ENCODE results near the gene PCDHGA1.
A peak's percentile ranks its signal among the peaks of the same experiment; 100 is the strongest.
"Not testable (repeated sequence)": the region's sequence is repeated elsewhere in the genome, so short reads cannot be mapped to it uniquely, and the experiment has no call there.

Gene PCDHGA1

DNA sequence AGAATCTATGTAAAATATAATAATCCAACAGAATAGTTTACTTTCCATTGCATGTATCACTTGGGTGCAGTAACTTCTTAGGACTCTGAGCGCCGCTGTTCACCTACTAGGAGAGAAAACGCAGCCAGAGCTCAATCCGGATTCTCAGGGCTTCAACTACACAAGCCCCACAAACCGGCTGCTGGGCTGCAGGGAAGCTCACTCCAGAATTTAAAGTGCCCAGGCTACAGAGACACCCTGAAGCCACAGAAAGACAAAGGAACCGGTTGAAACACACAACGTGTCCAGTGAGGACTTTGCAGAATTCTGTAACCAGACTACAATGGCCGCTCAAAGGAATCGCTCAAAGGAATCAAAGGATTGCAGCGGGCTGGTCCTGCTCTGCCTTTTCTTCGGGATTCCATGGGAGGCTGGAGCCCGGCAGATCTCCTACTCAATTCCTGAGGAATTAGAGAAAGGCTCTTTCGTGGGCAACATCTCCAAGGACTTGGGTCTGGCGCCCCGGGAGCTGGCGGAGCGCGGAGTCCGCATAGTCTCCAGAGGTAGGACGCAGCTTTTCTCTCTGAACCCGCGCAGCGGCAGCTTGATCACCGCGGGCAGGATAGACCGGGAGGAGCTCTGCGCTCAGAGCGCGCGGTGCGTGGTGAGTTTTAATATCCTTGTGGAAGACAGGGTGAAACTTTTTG is 82.7 kb downstream of the PCDHGA1 start, which contains the start of gene PCDHGA10:
Gene PCDHGA10 (plus strand): TSS at position 134 of the 686 bp plus-strand sequence. CDS start 189 bp downstream, at position 323.
- DNase-seq (ENCODE audit: low spot score), result peak; percentile 91

DNA sequence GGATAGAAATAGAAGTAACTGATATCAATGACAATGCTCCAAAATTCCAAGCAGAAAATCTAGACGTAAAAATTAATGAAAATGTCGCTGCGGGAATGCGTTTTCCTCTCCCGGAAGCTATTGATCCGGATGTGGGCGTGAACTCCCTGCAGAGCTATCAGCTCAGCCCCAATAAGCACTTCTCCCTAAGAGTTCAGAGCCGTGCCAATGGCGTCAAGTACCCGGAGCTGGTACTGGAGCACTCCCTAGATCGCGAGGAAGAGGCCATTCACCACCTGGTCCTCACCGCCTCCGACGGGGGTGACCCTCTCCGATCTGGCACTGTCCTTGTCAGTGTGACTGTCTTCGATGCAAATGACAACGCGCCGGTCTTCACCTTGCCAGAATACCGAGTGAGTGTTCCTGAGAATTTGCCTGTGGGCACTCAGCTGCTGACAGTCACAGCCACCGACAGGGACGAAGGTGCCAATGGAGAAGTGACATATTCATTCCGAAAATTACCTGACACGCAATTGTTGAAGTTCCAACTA is 83.3 kb downstream of the PCDHGA1 start:
- DNase-seq (ENCODE audit: low spot score), result peak; percentile 88

GRCh38 chr5:141414548-141415274 is 84.4 kb downstream of the PCDHGA1 start:
- not testable (repeated sequence) for DNase-seq (ENCODE audit: low spot score)

- not testable (repeated sequence) for DNase-seq (ENCODE audit: low spot score)
Measured at GRCh38 chr5:141415275-141415618, 84.9 kb downstream of the PCDHGA1 start.

- DNase-seq (ENCODE audit: low spot score), result not testable (repeated sequence)
Measured at GRCh38 chr5:141417494-141418172, 87.3 kb downstream of the PCDHGA1 start, which contains the start of gene PCDHGB7. TSS of gene PCDHGB7 (plus strand) at chr5:141417677. CDS start at chr5:141417860, 183 bp downstream.

DNA sequence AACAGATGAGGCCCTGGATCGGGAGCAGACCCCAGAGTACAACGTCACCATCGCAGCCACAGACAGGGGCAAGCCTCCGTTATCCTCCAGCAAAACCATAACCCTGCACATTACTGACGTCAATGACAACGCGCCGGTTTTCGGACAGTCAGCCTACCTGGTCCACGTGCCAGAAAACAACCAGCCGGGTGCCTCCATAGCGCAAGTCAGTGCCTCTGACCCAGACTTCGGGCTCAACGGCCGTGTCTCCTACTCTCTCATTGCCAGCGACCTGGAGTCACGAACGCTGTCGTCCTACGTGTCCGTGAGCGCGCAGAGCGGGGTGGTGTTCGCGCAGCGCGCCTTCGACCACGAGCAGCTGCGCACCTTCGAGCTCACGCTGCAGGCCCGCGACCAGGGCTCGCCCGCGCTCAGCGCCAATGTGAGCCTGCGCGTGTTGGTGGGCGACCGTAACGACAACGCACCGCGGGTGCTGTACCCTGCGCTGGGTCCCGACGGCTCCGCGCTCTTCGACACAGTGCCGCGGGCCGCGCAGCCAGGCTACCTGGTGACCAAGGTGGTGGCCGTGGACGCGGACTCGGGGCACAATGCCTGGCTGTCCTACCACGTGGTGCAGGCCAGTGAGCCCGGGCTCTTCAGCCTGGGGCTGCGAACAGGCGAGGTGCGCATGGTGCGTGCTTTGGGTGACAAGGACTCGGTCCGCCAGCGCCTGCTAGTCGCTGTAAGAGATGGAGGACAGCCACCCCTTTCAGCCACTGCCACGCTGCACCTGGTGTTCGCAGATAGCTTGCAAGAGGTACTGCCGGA is 89.0 kb downstream of the PCDHGA1 start:
- no peak for DNase-seq (ENCODE audit: low spot score)

GRCh38 chr5:141420855-141421488 is 90.7 kb downstream of the PCDHGA1 start, which contains the start of gene PCDHGA11:
TSS of gene PCDHGA11 (plus strand) at chr5:141421051. CDS start at chr5:141421228, 177 bp downstream.
- DNase-seq (ENCODE audit: low spot score), result no peak

GRCh38 chr5:141421489-141421855 is 91.2 kb downstream of the PCDHGA1 start:
- no peak for DNase-seq (ENCODE audit: low spot score)

DNA sequence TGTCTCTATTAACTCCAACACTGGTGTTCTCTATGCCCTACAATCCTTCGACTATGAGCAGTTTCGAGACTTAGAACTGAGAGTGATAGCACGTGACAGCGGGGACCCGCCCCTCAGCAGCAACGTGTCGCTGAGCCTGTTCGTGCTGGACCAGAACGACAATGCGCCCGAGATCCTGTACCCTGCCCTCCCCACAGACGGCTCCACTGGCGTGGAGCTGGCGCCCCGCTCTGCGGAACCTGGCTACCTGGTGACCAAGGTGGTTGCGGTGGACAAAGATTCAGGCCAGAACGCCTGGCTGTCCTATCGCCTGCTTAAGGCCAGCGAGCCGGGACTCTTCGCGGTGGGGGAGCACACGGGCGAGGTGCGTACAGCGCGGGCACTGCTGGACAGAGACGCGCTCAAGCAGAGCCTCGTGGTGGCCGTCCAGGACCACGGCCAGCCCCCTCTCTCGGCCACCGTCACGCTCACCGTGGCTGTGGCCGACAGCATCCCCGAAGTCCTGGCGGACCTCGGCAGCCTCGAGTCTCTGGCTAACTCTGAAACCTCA is 92.5 kb downstream of the PCDHGA1 start:
- no peak for DNase-seq (ENCODE audit: low spot score)

- no peak for DNase-seq (ENCODE audit: low spot score)
Measured at GRCh38 chr5:141427783-141428426, 97.6 kb downstream of the PCDHGA1 start.

DNA sequence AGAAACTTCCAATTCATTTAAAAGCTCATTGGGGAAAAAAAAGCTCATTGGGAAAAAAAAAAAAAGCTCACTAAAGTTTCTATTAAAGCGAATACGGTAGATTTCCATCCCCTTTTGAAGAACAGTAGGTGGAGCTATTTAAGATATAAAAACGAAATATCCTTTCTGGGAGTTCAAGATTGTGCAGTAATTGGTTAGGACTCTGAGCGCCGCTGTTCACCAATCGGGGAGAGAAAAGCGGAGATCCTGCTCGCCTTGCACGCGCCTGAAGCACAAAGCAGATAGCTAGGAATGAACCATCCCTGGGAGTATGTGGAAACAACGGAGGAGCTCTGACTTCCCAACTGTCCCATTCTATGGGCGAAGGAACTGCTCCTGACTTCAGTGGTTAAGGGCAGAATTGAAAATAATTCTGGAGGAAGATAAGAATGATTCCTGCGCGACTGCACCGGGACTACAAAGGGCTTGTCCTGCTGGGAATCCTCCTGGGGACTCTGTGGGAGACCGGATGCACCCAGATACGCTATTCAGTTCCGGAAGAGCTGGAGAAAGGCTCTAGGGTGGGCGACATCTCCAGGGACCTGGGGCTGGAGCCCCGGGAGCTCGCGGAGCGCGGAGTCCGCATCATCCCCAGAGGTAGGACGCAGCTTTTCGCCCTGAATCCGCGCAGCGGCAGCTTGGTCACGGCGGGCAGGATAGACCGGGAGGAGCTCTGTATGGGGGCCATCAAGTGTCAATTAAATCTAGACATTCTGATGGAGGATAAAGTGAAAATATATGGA is 100.2 kb downstream of the PCDHGA1 start, which contains the start of gene PCDHGA12:
Gene PCDHGA12 (plus strand): TSS at position 176 of the 782 bp plus-strand sequence. CDS start 253 bp downstream, at position 429.
- no peak for DNase-seq (ENCODE audit: low spot score)

- DNase-seq (ENCODE audit: low spot score), result no peak
Measured at GRCh38 chr5:141431286-141431685, 101.0 kb downstream of the PCDHGA1 start.

- DNase-seq (ENCODE audit: low spot score), result not testable (repeated sequence)
Measured at GRCh38 chr5:141432308-141432707, 102.0 kb downstream of the PCDHGA1 start.

- DNase-seq (ENCODE audit: low spot score), result not testable (repeated sequence)
Measured at GRCh38 chr5:141432726-141433125, 102.4 kb downstream of the PCDHGA1 start.

DNA sequence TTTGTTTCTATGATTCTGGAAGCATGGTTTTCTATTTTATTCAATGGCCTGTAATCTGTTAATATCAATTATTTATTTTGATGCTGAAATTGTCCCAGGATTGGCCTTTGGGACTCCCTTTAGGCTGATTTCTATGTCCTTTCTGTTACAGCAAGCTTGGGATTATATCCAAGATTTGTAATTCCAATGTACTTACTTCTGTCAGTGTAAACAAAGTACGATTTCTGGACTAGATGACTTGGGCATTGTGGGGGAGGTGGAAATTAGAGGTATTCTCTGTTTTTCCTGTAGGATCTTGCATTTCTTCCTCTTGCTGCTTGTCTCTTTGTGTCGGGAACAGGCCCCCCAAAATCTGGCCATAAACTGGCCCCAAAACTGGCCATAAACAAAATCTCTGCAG is 103.7 kb downstream of the PCDHGA1 start:
- DNase-seq (ENCODE audit: low spot score), result no peak

- DNase-seq (ENCODE audit: low spot score), result no peak
Measured at GRCh38 chr5:141437221-141437620, 106.9 kb downstream of the PCDHGA1 start.

DNA sequence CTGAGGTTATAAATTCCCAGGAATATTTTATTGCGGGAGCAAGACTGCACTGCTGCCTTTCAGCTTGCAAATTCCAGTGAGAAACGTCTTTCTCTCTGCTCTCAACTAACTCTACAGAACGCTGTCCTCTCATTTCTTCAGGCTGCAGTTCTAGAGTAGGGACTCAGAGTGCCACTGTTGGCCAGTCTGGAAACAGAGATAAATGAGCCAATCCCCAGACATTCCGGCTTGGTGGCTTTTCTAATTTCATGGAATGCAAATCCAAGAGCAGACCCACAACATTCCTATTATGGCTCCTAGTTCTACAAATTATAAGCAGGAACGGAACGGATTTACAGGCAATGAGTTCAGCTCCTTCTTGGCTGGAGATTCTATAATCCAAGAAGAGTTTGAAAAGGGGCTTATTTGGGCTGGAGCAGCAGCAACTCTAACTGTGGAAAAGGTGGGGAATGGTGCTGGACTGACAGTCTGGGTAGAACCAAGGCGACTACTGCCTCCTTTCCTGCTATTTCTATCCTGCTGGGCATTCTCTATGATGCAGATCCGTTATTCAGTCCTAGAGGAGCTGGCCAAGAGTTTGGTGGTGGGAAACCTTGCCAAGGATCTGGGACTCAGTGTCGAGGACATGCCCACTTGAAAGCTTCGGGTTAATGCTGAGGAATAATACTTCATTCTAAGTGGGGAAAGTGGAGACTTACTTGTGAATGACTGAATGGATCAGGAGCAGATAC is 109.3 kb downstream of the PCDHGA1 start:
- no peak for DNase-seq (ENCODE audit: low spot score)

DNA sequence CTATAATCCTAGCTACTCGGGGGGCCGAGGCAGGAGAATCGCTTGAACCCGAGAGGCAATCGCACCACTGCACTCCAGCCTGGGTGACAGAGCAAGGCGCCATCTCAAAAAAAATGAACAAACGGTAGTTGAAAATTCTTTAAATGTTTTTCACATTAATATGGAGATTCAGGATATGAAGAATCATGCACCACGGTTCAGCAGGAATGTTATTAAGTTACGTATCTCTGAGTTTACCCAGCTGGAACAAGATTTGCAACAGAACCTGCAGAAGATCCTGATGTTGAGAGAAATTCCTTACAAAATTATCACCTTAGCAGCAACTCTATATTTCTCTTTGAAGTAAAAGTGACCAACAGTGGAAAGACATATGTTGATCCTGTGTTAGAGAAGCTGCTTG is 110.0 kb downstream of the PCDHGA1 start:
- DNase-seq (ENCODE audit: low spot score), result no peak

All from HuH-7.5 (cell line).